H1 (cell line): ENCODE results near the gene MIP. TPM values are rescaled to one million over a fixed set of nuclear protein-coding genes. Genes with fewer than 3 reads are reported as not detected.
"Not testable (repeated sequence)": the region's sequence is repeated elsewhere in the genome, so short reads cannot be mapped to it uniquely, and the experiment has no call there.

ENCODE experiments used
- CTCF ChIA-PET: fragments of 300-600 bp; sonication (Branson Sonifier 250); formaldehyde crosslinking; loops from one replicate; lab custom pipeline; 2021; ENCODE audit not compliant: partially characterized antibody; lab: Charles Lee
- POLR2A ChIA-PET: fragments of 300-600 bp; sonication (Branson Sonifier 250); formaldehyde crosslinking; loops from one replicate; lab custom pipeline; 2021; ENCODE audit warnings: inconsistent platforms; ENCODE audit not compliant: partially characterized antibody; lab: Charles Lee
- DNase-seq, 2 experiments: peaks; one replicate each; pipeline versions ENCODE4 v3.0.0 to v3.0.0-alpha.2; 2010 to 2022; ENCODE audit warnings: low spot score in 2 of 2, low read depth in 1 of 2, mixed read lengths in 1 of 2
- FAIRE-seq: peaks from 2 replicates; lab custom pipeline; 2011; peaks lifted over from hg19 to GRCh38; lab: Jason Lieb, UNC
- H2AFZ ChIP-seq: 2 replicates; pipeline ENCODE4 v1.8.1; 2012; ENCODE audit warnings: low read length, inconsistent platforms
- H2AK5ac ChIP-seq: 2 replicates; pipeline ENCODE4 v1.6.1; 2013; ENCODE audit warnings: low read depth, low read length
- H2BK120ac ChIP-seq: replicated peaks from 2 replicates; pipeline ENCODE3; 2013; ENCODE audit warnings: low read depth, low read length, inconsistent platforms
- H2BK12ac ChIP-seq: 2 replicates; pipeline ENCODE4 v1.6.1; 2013; ENCODE audit warnings: low read depth, low read length
- H2BK15ac ChIP-seq: 2 replicates; pipeline ENCODE4 v1.6.1; 2013; ENCODE audit warnings: low read length
- H2BK20ac ChIP-seq: 2 replicates; pipeline ENCODE4 v1.6.1; 2013; ENCODE audit warnings: low read length
- H2BK5ac ChIP-seq: 2 replicates; pipeline ENCODE4 v1.6.1; 2013; ENCODE audit warnings: low read depth, low read length
- H3K14ac ChIP-seq: 2 replicates; pipeline ENCODE4 v1.6.1; 2013; ENCODE audit warnings: inconsistent platforms; ENCODE audit not compliant: insufficient read length
- H3K18ac ChIP-seq: 2 replicates; pipeline ENCODE4 v1.6.1; 2013; ENCODE audit warnings: low read length; ENCODE audit errors: extremely low read depth
- H3K23ac ChIP-seq: 2 replicates; pipeline ENCODE4 v1.6.1; 2013; ENCODE audit warnings: inconsistent platforms; ENCODE audit not compliant: insufficient read length
- H3K23me2 ChIP-seq: 2 replicates; pipeline ENCODE4 v1.6.1; 2013; ENCODE audit warnings: low read depth, low read length
- H3K27ac ChIP-seq: 2 replicates; pipeline ENCODE4 v1.6.1; 2011; ENCODE audit warnings: low read depth, low read length, inconsistent platforms
- H3K27me3 ChIP-seq, 4 experiments: replicated peaks in 1 of 4; 1 replicate in 1 of 4; 2 replicates in 3 of 4; pipeline versions ENCODE4 v1.6.1 to v1.8.1; 2011 to 2013; ENCODE audit warnings: low read length in 3 of 4, mild to moderate bottlenecking in 3 of 4, inconsistent platforms in 2 of 4, mixed read lengths in 2 of 4, moderate library complexity in 1 of 4; ENCODE audit not compliant: control insufficient read depth in 3 of 4, insufficient read depth in 3 of 4; ENCODE audit errors: extremely low read depth in 1 of 4
- H3K36me3 ChIP-seq, 4 experiments: 2 replicates each; pipeline versions ENCODE4 v1.6.1 to v1.8.1; 2011 to 2013; ENCODE audit warnings: mild to moderate bottlenecking in 4 of 4, low read length in 3 of 4, moderate library complexity in 2 of 4, control low read depth in 1 of 4, inconsistent platforms in 1 of 4; ENCODE audit not compliant: insufficient read depth in 4 of 4, control insufficient read depth in 2 of 4
- H3K4ac ChIP-seq: replicated peaks from 2 replicates; pipeline ENCODE3; 2013; ENCODE audit warnings: low read length, low read depth, mixed read lengths, inconsistent platforms; ENCODE audit not compliant: insufficient read length
- H3K4me1 ChIP-seq, 4 experiments: replicated peaks in 1 of 4; 1 replicate in 1 of 4; 2 replicates in 3 of 4; pipeline versions ENCODE4 v1.6.1 to v1.8.1; 2011 to 2013; ENCODE audit warnings: low read length in 3 of 4, inconsistent platforms in 2 of 4, mixed read lengths in 1 of 4; ENCODE audit not compliant: insufficient read depth in 4 of 4, control insufficient read depth in 3 of 4
- H3K4me2 ChIP-seq, 2 experiments: 2 replicates each; pipeline versions ENCODE4 v1.6.1 to v1.8.1; 2011 to 2013; ENCODE audit warnings: low read depth in 2 of 2, low read length in 2 of 2, control low read depth in 1 of 2, inconsistent platforms in 1 of 2, mild to moderate bottlenecking in 1 of 2; ENCODE audit not compliant: insufficient read depth in 1 of 2
- H3K4me3 ChIP-seq, 4 experiments: fragments of 200-600, 300-600 bp in 1 of 4; sonication (generic), shearing (Covaris generic), sonication (Bioruptor Twin) in 1 of 4; 2 replicates each; pipeline versions ENCODE4 v1.5.1 to v1.8.1; 2011 to 2016; ENCODE audit warnings: low read length in 4 of 4, low read depth in 3 of 4, control low read depth in 2 of 4, inconsistent platforms in 2 of 4, mild to moderate bottlenecking in 2 of 4, mixed read lengths in 1 of 4, moderate library complexity in 1 of 4; ENCODE audit not compliant: insufficient read depth in 2 of 4; ENCODE audit errors: extremely low read depth in 1 of 4
- H3K56ac ChIP-seq: replicated peaks from 2 replicates; pipeline ENCODE3; 2013; ENCODE audit warnings: low read depth, mild to moderate bottlenecking, mixed read lengths, low read length, inconsistent platforms; ENCODE audit not compliant: insufficient read length
- H3K79me1 ChIP-seq: 2 replicates; pipeline ENCODE4 v1.6.1; 2013; ENCODE audit warnings: low read depth, low read length, control low read depth
- H3K79me2 ChIP-seq, 2 experiments: 2 replicates each; pipeline versions ENCODE4 v1.6.1 to v1.8.1; 2012 to 2013; ENCODE audit warnings: low read length in 2 of 2, mild to moderate bottlenecking in 2 of 2, inconsistent platforms in 1 of 2; ENCODE audit not compliant: insufficient read depth in 2 of 2, control insufficient read depth in 1 of 2
- H3K9ac ChIP-seq, 4 experiments: replicated peaks in 1 of 4; 1 replicate in 1 of 4; 2 replicates in 3 of 4; pipeline versions ENCODE4 v1.6.1 to v1.8.1; 2011 to 2013; ENCODE audit warnings: low read depth in 3 of 4, low read length in 3 of 4, control low read depth in 2 of 4, mild to moderate bottlenecking in 2 of 4, moderate library complexity in 2 of 4, inconsistent platforms in 1 of 4; ENCODE audit errors: extremely low read depth in 1 of 4
- H3K9me3 ChIP-seq, 2 experiments: 2 replicates each; pipeline versions ENCODE4 v1.6.1 to v1.8.1; 2012 to 2013; ENCODE audit warnings: mild to moderate bottlenecking in 2 of 2, moderate library complexity in 2 of 2, control low read depth in 1 of 2, inconsistent platforms in 1 of 2, low read depth in 1 of 2, low read length in 1 of 2, mixed read lengths in 1 of 2; ENCODE audit not compliant: insufficient read depth in 2 of 2
- H4K20me1 ChIP-seq, 2 experiments: replicated peaks in 1 of 2; 2 replicates each; pipeline versions ENCODE3 to v1.8.1; 2011 to 2013; ENCODE audit warnings: inconsistent platforms in 2 of 2, low read length in 2 of 2, mild to moderate bottlenecking in 1 of 2; ENCODE audit not compliant: insufficient read depth in 2 of 2, control insufficient read depth in 1 of 2
- H4K5ac ChIP-seq: 2 replicates; pipeline ENCODE4 v1.6.1; 2013; ENCODE audit warnings: low read length, low read depth, mixed read lengths, inconsistent platforms; ENCODE audit not compliant: insufficient read length
- H4K8ac ChIP-seq: 2 replicates; pipeline ENCODE4 v1.8.0; 2013; ENCODE audit warnings: mild to moderate bottlenecking, moderate library complexity, low read length, inconsistent platforms; ENCODE audit not compliant: insufficient read depth; ENCODE audit errors: extremely low read depth
- H4K91ac ChIP-seq: replicated peaks from 2 replicates; pipeline ENCODE3; 2013; ENCODE audit warnings: low read length, mixed read lengths, inconsistent platforms; ENCODE audit not compliant: insufficient read length
- WGBS, 2 experiments: shearing (Covaris generic) in 1 of 2; methylation state at CpG; one replicate each; pipeline versions ENCODE4 v1.1.6 to v1.1.7; 2013 to 2015; ENCODE audit warnings: low lambda C conversion rate in 2 of 2, mixed read lengths in 2 of 2, inconsistent platforms in 1 of 2, low coverage in 1 of 2, missing lambda C conversion rate in 1 of 2; ENCODE audit not compliant: insufficient replicate concordance in 2 of 2, insufficient coverage in 1 of 2, insufficient read length in 1 of 2; ENCODE audit errors: extremely low coverage in 1 of 2, missing lambda C conversion rate in 1 of 2; 5-methylcytosine and 5-hydroxymethylcytosine counted together
- polyA plus RNA-seq, 7 experiments: library from polyadenylated mRNA; depleted of rRNA in 3 of 7; stranded (reverse) in 5 of 7; unstranded in 2 of 7; fragments of >200 nt in 5 of 7; fragments of 200-250 nt in 2 of 7; gene quantifications; 1 replicate in 5 of 7; 2 replicates in 1 of 7; 4 replicates in 1 of 7; pipeline versions ENCODE4 v1.2.1 to v1.2.3, GENCODE V29; 2011 to 2013; ENCODE audit warnings: missing spikeins in 2 of 7, mixed read lengths in 2 of 7
- total RNA-seq: library from RNA; stranded (reverse); fragmentation: NEBNext Ultra II Directional; extraction: Animal tissue kit (Norgen Biotek cat#: 25700); gene quantifications from 2 replicates; pipeline ENCODE4 v1.2.1, GENCODE V29; 2021

MIP gene
- total and polyA plus RNA-seq, 2 of the 8 experiments (the other 6 are each of a cell fraction or from before 2014, with no cell fraction given) = 0.05 TPM; not detected in 1

DNA sequence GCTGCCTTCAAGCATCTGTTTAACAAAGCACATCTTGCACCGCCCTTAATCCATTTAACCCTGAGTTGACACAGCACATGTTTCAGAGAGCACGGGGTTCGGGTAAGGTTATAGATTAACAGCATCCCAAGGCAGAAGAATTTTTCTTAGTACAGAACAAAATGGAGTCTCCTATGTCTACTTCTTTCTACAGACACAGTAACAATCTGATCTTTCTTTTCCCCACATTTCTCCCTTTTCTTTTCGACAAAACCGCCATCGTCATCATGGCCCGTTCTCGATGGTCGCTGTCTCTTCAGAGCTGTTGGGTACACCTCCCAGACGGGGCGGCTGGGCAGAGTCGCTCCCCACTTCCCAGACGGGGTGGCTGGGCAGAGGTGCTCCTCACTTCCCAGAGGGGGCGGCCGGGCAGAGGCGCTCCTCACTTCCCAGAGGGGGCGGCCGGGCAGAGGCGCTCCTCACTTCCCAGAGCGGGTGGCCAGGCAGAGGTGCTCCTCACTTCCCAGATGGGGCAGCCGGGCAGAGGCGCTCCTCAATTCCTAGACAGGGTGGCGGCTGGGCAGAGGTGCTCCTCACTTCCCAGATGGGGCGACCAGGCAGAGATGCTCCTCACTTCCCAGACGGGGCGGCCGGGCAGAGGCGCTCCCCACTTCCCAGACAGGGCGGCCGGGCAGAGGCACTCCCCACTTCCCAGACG, 39.1 kb upstream of the MIP start:
- H4K20me1 ChIP-seq, H2BK15ac ChIP-seq, H3K27ac ChIP-seq, CTCF ChIA-PET, H3K18ac ChIP-seq, H2BK5ac ChIP-seq, H3K79me1 ChIP-seq, H3K23ac ChIP-seq, H3K36me3 ChIP-seq, H2BK20ac ChIP-seq, H2BK12ac ChIP-seq, H3K4me3 ChIP-seq, H4K91ac ChIP-seq, H4K5ac ChIP-seq, H3K9ac ChIP-seq, H4K8ac ChIP-seq, H3K79me2 ChIP-seq, H2AK5ac ChIP-seq, H3K23me2 ChIP-seq, H2BK120ac ChIP-seq, H3K4me1 ChIP-seq, H2AFZ ChIP-seq, H3K4me2 ChIP-seq, POLR2A ChIA-PET, DNase-seq, H3K4ac ChIP-seq, FAIRE-seq, H3K14ac ChIP-seq, H3K56ac ChIP-seq: not testable (repeated sequence)
- H3K9me3 ChIP-seq = peaks cover 4 to 20% of the 10 kb centered on the region in 2 experiments; a peak in 2 of 4 replicates
- WGBS, 2 experiments = 89% methylated on average over 14 of the region's 31 CpGs; no CpG with 5 or more reads in 1 of the 2 experiments
- H3K27me3 ChIP-seq = peaks cover 7 to 19% (median 18%) of the 10 kb centered on the region in 4 experiments
